PFSK-1 (cell line): ENCODE results near the gene EPB41L4A.

Source experiments
- POLR2AphosphoS5 ChIP-seq: IDR thresholded peaks from 2 replicates; pipeline ENCODE4 v1.6.1; 2012; ENCODE audit warnings: low read depth, mild to moderate bottlenecking, control low read depth, low read length, moderate library complexity
- SIN3A ChIP-seq: IDR thresholded peaks from 2 replicates; pipeline ENCODE4 v1.6.1; 2012; ENCODE audit warnings: mild to moderate bottlenecking, low read length, moderate library complexity, borderline replicate concordance; ENCODE audit not compliant: insufficient read depth
- TAF1 ChIP-seq: IDR thresholded peaks from 2 replicates; pipeline ENCODE4 v1.6.1; 2012; ENCODE audit warnings: low read length, control low read depth, borderline replicate concordance; ENCODE audit not compliant: insufficient read depth

GRCh38 chr5:112351225-112351624 is 67.9 kb downstream of the EPB41L4A start:
- TF ChIP-seq POLR2AphosphoS5 (no peak), TAF1 (no peak), SIN3A (no peak)
